Calu3 (cell line): ENCODE results near the gene DMAP1. TPM values are rescaled to one million over a fixed set of nuclear protein-coding genes. Genes with fewer than 3 reads are reported as not detected.

Experiments
- BruUV-seq: library from RNA; stranded (reverse); fragments of 400-500 nt; replicated peaks from 2 replicates; lab custom pipeline; 2021; lab: Mats Ljungman, UMichigan
- CTCF ChIA-PET: fragments of 300-600 bp; sonication (Branson Sonifier 250); formaldehyde crosslinking; loops from one replicate; lab custom pipeline; 2022; ENCODE audit warnings: antibody characterized with exemption; lab: Charles Lee
- DNase-seq: peaks from one replicate; pipeline ENCODE4 v3.0.0; 2022
- H3K27ac Mint-ChIP-seq: one replicate; pipeline ENCODE4 v1.8.0; 2022; ENCODE audit warnings: mixed read lengths; ENCODE audit not compliant: unreplicated experiment
- H3K27me3 Mint-ChIP-seq: one replicate; pipeline ENCODE4 v1.8.0; 2022; ENCODE audit warnings: mixed read lengths; ENCODE audit not compliant: unreplicated experiment
- H3K36me3 Mint-ChIP-seq: one replicate; pipeline ENCODE4 v1.8.0; 2022; ENCODE audit warnings: mild to moderate bottlenecking, moderate library complexity, mixed read lengths; ENCODE audit not compliant: insufficient read depth, unreplicated experiment
- H3K4me1 Mint-ChIP-seq: one replicate; pipeline ENCODE4 v1.8.0; 2022; ENCODE audit warnings: mild to moderate bottlenecking, low read depth, mixed read lengths; ENCODE audit not compliant: unreplicated experiment
- H3K4me3 Mint-ChIP-seq: one replicate; pipeline ENCODE4 v1.8.0; 2022; ENCODE audit warnings: mild to moderate bottlenecking, low read depth, moderate library complexity, mixed read lengths; ENCODE audit not compliant: unreplicated experiment
- H3K9me3 Mint-ChIP-seq: one replicate; pipeline ENCODE4 v1.8.0; 2022; ENCODE audit warnings: low read depth, mixed read lengths; ENCODE audit not compliant: unreplicated experiment
- intact Hi-C: fragments of 100-400 bp; cut with micrococcal nuclease; formaldehyde crosslinking; loops from one replicate; pipeline ENCODE4 v1.10.0; 2022; ENCODE audit not compliant: unreplicated experiment
- total RNA-seq: library from RNA; stranded (reverse); gene quantifications from 2 replicates; pipeline ENCODE4 v1.2.3, GENCODE V29; 2022
- TF ChIP-seq, protein P1 (sequence below): fragments of 200-600 bp; IDR thresholded peaks from one replicate; pipeline ENCODE4 v1.8.0; 2022; ENCODE audit warnings: antibody characterized with exemption; ENCODE audit not compliant: unreplicated experiment

Gene DMAP1
- total RNA-seq, 1 experiment from 2014 or later, result 42.9 TPM

DNA sequence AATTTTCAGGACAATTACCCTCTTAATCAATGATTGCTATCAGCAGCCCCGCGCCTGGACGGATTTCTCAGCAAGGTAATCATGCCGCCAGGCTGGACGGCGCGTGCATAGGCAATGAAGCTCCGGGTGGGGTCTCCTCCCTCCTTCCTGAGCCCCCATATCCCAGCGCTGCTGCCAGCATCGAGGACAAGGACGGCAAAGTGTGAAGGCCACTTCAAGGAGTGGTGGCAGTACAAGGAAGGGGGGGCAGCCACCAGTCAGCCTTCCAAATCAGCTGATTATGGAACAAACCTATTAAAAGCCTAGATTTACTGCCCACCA is 51.1 kb downstream of the DMAP1 start:
- CTCF ChIA-PET, result no interaction called here
- Mint-ChIP-seq H3K4me1 (no peaks in the 10 kb centered on the region), H3K27ac (no peak overlapping the region), H3K27me3 (no peaks in the 10 kb centered on the region), H3K4me3 (no peak overlapping the region), H3K9me3 (no peaks in the 10 kb centered on the region), H3K36me3 (peaks cover 3% of the 10 kb centered on the region)
- intact Hi-C loops, result no loop called here
- BruUV-seq, result no TSS peak
- DNase-seq, result no peak
- TF ChIP-seq, protein P1, sequence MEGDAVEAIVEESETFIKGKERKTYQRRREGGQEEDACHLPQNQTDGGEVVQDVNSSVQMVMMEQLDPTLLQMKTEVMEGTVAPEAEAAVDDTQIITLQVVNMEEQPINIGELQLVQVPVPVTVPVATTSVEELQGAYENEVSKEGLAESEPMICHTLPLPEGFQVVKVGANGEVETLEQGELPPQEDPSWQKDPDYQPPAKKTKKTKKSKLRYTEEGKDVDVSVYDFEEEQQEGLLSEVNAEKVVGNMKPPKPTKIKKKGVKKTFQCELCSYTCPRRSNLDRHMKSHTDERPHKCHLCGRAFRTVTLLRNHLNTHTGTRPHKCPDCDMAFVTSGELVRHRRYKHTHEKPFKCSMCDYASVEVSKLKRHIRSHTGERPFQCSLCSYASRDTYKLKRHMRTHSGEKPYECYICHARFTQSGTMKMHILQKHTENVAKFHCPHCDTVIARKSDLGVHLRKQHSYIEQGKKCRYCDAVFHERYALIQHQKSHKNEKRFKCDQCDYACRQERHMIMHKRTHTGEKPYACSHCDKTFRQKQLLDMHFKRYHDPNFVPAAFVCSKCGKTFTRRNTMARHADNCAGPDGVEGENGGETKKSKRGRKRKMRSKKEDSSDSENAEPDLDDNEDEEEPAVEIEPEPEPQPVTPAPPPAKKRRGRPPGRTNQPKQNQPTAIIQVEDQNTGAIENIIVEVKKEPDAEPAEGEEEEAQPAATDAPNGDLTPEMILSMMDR, result no peak

DNA sequence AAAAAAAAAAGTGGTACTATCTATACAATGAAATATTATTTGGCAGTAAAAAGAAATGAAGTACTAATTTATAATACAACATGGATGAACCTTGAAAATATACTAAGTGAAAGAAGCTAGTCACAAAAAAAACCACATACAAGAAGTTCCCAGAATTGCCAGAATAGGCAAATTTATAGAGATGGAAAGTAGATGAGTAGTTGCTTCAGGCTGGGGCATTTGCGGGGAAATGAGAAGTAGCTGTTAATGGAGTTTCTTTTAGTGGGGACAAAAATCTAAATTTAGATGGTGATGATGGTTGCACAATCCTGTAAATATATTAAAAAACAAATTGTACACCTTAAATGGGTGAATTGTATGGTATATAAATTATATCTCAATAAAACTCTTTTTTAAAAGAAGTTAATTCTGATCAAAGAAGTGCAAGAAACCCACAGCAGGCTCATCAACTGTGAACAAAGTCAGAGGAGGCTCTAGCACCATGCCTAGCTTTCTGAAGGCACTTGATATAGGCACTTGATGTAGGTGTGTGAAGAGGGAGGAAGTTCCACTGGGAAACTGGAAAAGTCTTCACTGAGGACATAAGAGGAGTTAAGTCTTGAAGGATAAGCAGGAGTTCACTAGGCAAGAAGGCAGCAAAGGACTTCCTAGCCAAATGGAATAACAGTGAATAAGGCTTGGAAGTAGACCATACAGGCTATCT is 52.5 kb downstream of the DMAP1 start:
- Mint-ChIP-seq H3K9me3 (no peaks in the 10 kb centered on the region), H3K4me3 (no peak overlapping the region), H3K36me3 (no peaks in the 10 kb centered on the region), H3K4me1 (no peaks in the 10 kb centered on the region), H3K27me3 (no peaks in the 10 kb centered on the region), H3K27ac (no peak overlapping the region)
- no TSS peak for BruUV-seq
- intact Hi-C loops, result no loop called here
- CTCF ChIA-PET, result no interaction called here
- DNase-seq, result no peak
- TF ChIP-seq, protein P1, result no peak

GRCh38 chr1:44266400-44267344 is 53.4 kb downstream of the DMAP1 start:
- DNase-seq, result no peak
- H3K9me3 Mint-ChIP-seq, result no peaks in the 10 kb centered on the region
- intact Hi-C loops, result no loop called here
- H3K27ac Mint-ChIP-seq, result no peak overlapping the region
- TF ChIP-seq, protein P1, result no peak
- BruUV-seq, result no TSS peak
- no peaks in the 10 kb centered on the region for H3K4me1 Mint-ChIP-seq
- no peak overlapping the region for H3K4me3 Mint-ChIP-seq
- H3K27me3 Mint-ChIP-seq, result no peaks in the 10 kb centered on the region
- no peaks in the 10 kb centered on the region for H3K36me3 Mint-ChIP-seq
- CTCF ChIA-PET, result interaction anchor here (0.6 kb wide), 1 partner anchor 897 kb away, joined by 4 read pairs; no protein-coding TSS in a partner anchor

DNA sequence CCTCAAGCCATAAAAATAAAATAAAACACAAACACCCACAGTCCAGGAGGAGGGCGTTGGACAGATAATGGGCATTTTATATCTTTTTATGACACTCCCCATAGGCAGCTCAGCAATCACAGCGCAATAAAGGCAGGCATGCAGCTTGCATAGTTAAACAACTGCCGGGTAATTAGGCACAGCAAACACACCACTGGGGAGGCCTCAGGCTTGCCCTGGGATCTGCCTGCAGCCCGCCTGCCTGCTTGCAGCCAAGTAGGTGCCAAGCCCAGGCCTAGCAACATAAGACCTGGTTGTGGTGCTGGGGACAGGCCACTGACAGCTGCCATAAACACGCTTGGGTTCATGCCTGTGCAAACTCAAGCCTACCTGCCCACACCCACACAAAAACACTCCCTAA is 54.2 kb downstream of the DMAP1 start:
- Mint-ChIP-seq H3K27me3 (no peaks in the 10 kb centered on the region), H3K9me3 (no peaks in the 10 kb centered on the region), H3K27ac (no peak overlapping the region), H3K4me3 (no peak overlapping the region), H3K36me3 (no peaks in the 10 kb centered on the region), H3K4me1 (no peaks in the 10 kb centered on the region)
- intact Hi-C loops, result no loop called here
- no TSS peak for BruUV-seq
- no peak for DNase-seq
- TF ChIP-seq, protein P1, result no peak
- CTCF ChIA-PET, result no interaction called here
